Right ventricle myocardium superior (tissue), 1 donor: Measurements from ENCODE around the gene SLX9. TPM values are rescaled to one million over a fixed set of nuclear protein-coding genes. Genes with fewer than 3 reads are reported as not detected.

Source experiments
- ATAC-seq: fragments of 200-7000 bp; cut with Tn5 transposase; one replicate; pipeline ENCODE4 v1.9.1; 2020; ENCODE audit warnings: mild to moderate bottlenecking; ENCODE audit not compliant: poor library complexity
- DNase-seq: peaks from one replicate; pipeline ENCODE4 v3.0.0-alpha.2; 2020
- intact Hi-C: fragments of 100-400 bp; cut with DNase I; formaldehyde crosslinking; loops from one replicate; pipeline ENCODE4 v1.11.2; 2022
- total RNA-seq: library from RNA; stranded (reverse); fragmentation: NEBNext Ultra II Directional; extraction: Animal tissue kit (Norgen Biotek cat#: 25700); gene quantifications from one replicate; pipeline ENCODE4 v1.2.1, GENCODE V29; 2021
- donor health status: DM: no; HTN: yes; CAD: no; lungs with severe emphysema.

Gene SLX9
- total RNA-seq, 1 donor from 2014 or later = 77.4 TPM

- no peak for DNase-seq
- intact Hi-C loops = no loop called here
Observed at GRCh38 chr21:44979687-44980561, 40.1 kb downstream of the SLX9 start.

GRCh38 chr21:44980562-44981489, 41.0 kb downstream of the SLX9 start:
- DNase-seq (no peak), ATAC-seq (no peak)
- intact Hi-C loops = no loop called here

More at GRCh38 chr21:44979687-44980561, 40.1 kb downstream of the SLX9 start:
- ATAC-seq = no peak

GRCh38 chr21:44982558-44983250, 42.9 kb downstream of the SLX9 start:
- intact Hi-C loops = no loop called here
- peak; percentile 30 for ATAC-seq
- peak; percentile 56 for DNase-seq

- intact Hi-C loops = no loop called here
- ATAC-seq = no peak
- peak; percentile 22 for DNase-seq
Observed at GRCh38 chr21:44983421-44984206, 43.8 kb downstream of the SLX9 start.

GRCh38 chr21:44984428-44984791, 44.6 kb downstream of the SLX9 start:
- intact Hi-C loops = no loop called here
- peak; percentile 42 for DNase-seq
- no peak for ATAC-seq

- DNase-seq (peak; percentile 38), ATAC-seq (no peak)
- intact Hi-C loops = no loop called here
Observed at GRCh38 chr21:44984792-44985440, 45.1 kb downstream of the SLX9 start.

- ATAC-seq = no peak
- DNase-seq = peak; percentile 39
- intact Hi-C loops = no loop called here
Observed at GRCh38 chr21:44985441-44986401, 45.9 kb downstream of the SLX9 start.

- intact Hi-C loops = no loop called here
- DNase-seq = peak; percentile 35
Observed at GRCh38 chr21:44986471-44987291, 46.9 kb downstream of the SLX9 start.

GRCh38 chr21:44987301-44987885, 47.6 kb downstream of the SLX9 start:
- ATAC-seq = no peak
- DNase-seq = peak; percentile 37
- intact Hi-C loops = no loop called here

More at GRCh38 chr21:44986471-44987291, 46.9 kb downstream of the SLX9 start:
- ATAC-seq = no peak

- ATAC-seq (no peak), DNase-seq (peak; percentile 30)
- intact Hi-C loops = no loop called here
Observed at GRCh38 chr21:44987886-44988606, 48.2 kb downstream of the SLX9 start.

GRCh38 chr21:44988607-44989536, 49.0 kb downstream of the SLX9 start:
- ATAC-seq (no peak), DNase-seq (peak; percentile 23)
- intact Hi-C loops = no loop called here

- DNase-seq (peak; percentile 54), ATAC-seq (peak; percentile 44)
- intact Hi-C loops = no loop called here
Observed at GRCh38 chr21:44989537-44989886, 49.7 kb downstream of the SLX9 start.

- ATAC-seq = peak; percentile 28
- peak; percentile 49 for DNase-seq
- intact Hi-C loops = no loop called here
Observed at GRCh38 chr21:44989943-44990780, 50.3 kb downstream of the SLX9 start.
